ENCODE results near the gene DCBLD2. TPM values are rescaled to one million over a fixed set of nuclear protein-coding genes. Genes with fewer than 3 reads are reported as not detected.

Gene DCBLD2
- total RNA-seq, 1 donor from 2014 or later, result 57.9 TPM

DNA sequence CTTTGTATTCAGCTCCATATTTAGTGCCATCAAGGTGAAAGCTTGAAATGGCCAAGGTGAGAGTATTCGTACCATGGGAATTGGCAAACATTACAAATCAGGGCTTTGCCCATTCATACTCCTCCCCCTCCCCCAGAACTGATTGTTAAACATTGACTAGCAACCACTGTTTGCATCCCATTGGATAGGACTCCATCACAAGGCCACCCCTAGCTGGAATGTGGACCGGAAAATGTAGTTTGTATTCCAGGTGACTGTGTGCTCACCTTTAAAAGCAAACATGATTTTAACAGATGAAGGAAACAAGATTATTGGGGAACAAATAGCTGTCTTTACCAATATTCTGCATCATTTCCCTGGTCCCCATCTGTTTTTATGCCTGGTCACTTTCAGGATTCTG lies 124.2 kb downstream of the DCBLD2 start:
- H3K27me3 Mint-ChIP-seq (ENCODE audit: low read depth), result no peaks in the 10 kb centered on the region
- DNase-seq (ENCODE audit: low spot score in 2 of 2, unreplicated experiment in 2 of 2), result no peak
- H3K27ac Mint-ChIP-seq, result no peak overlapping the region
- H3K9me3 Mint-ChIP-seq, result no peaks in the 10 kb centered on the region
- no peak overlapping the region for H3K4me3 Mint-ChIP-seq
- H3K4me1 Mint-ChIP-seq, result peaks cover 5% of the 10 kb centered on the region
- TF ChIP-seq, protein P1, sequence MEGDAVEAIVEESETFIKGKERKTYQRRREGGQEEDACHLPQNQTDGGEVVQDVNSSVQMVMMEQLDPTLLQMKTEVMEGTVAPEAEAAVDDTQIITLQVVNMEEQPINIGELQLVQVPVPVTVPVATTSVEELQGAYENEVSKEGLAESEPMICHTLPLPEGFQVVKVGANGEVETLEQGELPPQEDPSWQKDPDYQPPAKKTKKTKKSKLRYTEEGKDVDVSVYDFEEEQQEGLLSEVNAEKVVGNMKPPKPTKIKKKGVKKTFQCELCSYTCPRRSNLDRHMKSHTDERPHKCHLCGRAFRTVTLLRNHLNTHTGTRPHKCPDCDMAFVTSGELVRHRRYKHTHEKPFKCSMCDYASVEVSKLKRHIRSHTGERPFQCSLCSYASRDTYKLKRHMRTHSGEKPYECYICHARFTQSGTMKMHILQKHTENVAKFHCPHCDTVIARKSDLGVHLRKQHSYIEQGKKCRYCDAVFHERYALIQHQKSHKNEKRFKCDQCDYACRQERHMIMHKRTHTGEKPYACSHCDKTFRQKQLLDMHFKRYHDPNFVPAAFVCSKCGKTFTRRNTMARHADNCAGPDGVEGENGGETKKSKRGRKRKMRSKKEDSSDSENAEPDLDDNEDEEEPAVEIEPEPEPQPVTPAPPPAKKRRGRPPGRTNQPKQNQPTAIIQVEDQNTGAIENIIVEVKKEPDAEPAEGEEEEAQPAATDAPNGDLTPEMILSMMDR (IDR thresholded peaks at IDR 0.05; ENCODE audit: unreplicated experiment), result no peak
- H3K36me3 Mint-ChIP-seq, result peaks cover 2% of the 10 kb centered on the region

- H3K36me3 Mint-ChIP-seq, result peaks cover 2% of the 10 kb centered on the region
- no peaks in the 10 kb centered on the region for H3K27me3 Mint-ChIP-seq (ENCODE audit: low read depth)
- H3K4me3 Mint-ChIP-seq, result no peak overlapping the region
- H3K4me1 Mint-ChIP-seq, result peaks cover 5% of the 10 kb centered on the region
- no peak overlapping the region for H3K27ac Mint-ChIP-seq
- H3K9me3 Mint-ChIP-seq, result no peaks in the 10 kb centered on the region
- TF ChIP-seq, protein P1 (IDR thresholded peaks at IDR 0.05; ENCODE audit: unreplicated experiment), result no peak
- DNase-seq (ENCODE audit: low spot score in 2 of 2, unreplicated experiment in 2 of 2), result no peak
Measured at GRCh38 chr3:98776140-98776493, 125.4 kb downstream of the DCBLD2 start.

DNA sequence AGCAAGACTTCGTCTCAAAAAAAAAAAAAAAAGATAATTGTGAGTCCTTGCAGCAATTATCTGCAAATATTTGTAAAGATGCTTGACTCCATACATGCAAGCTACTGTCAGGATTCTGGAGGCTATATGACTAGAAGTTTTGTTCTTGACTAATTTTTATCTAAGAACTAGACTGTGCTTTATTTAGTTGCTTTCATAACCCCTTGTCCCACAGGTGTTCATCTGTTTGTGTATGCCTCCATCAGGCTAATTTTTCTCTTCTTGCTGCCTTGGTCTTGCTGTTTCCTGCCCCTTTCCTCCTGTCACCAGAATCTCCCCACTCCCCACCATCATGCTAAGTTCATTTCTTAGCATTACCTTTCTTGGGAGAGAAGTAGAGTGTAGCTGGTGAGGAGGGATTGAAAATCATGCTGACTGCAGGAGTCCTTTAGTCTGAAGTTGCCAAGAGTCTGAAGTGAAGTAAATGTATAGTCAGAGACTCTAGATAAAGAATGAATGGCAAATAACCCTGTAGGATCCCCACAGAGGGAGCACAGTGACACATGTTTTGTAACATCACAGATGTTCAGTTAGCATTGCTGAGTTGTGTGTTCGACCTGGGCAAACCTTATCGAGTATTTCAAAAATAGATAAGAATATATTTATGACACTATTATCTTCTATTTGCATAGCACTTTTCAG lies 125.9 kb downstream of the DCBLD2 start:
- no peaks in the 10 kb centered on the region for H3K27me3 Mint-ChIP-seq (ENCODE audit: low read depth)
- TF ChIP-seq, protein P1 (IDR thresholded peaks at IDR 0.05; ENCODE audit: unreplicated experiment), result no peak
- H3K9me3 Mint-ChIP-seq, result no peaks in the 10 kb centered on the region
- H3K36me3 Mint-ChIP-seq, result peaks cover 2% of the 10 kb centered on the region
- no peak overlapping the region for H3K27ac Mint-ChIP-seq
- DNase-seq (ENCODE audit: low spot score in 2 of 2, unreplicated experiment in 2 of 2), result no peak
- H3K4me1 Mint-ChIP-seq, result peaks cover 5% of the 10 kb centered on the region
- no peak overlapping the region for H3K4me3 Mint-ChIP-seq

GRCh38 chr3:98772022-98772421 lies 129.5 kb downstream of the DCBLD2 start:
- TF ChIP-seq, protein P1 (IDR thresholded peaks at IDR 0.05; ENCODE audit: unreplicated experiment), result no peak
- no peak overlapping the region for H3K4me3 Mint-ChIP-seq
- H3K36me3 Mint-ChIP-seq, result peaks cover 2% of the 10 kb centered on the region
- no peaks in the 10 kb centered on the region for H3K27me3 Mint-ChIP-seq (ENCODE audit: low read depth)
- no peaks in the 10 kb centered on the region for H3K4me1 Mint-ChIP-seq
- no peak for DNase-seq (ENCODE audit: low spot score in 2 of 2, unreplicated experiment in 2 of 2)
- H3K9me3 Mint-ChIP-seq, result no peaks in the 10 kb centered on the region
- no peak overlapping the region for H3K27ac Mint-ChIP-seq

GRCh38 chr3:98770261-98771039 lies 131.0 kb downstream of the DCBLD2 start:
- H3K4me1 Mint-ChIP-seq, result peaks cover 4% of the 10 kb centered on the region
- DNase-seq (ENCODE audit: low spot score in 2 of 2, unreplicated experiment in 2 of 2), result no peak
- TF ChIP-seq, protein P1 (IDR thresholded peaks at IDR 0.05; ENCODE audit: unreplicated experiment), result no peak
- no peaks in the 10 kb centered on the region for H3K27me3 Mint-ChIP-seq (ENCODE audit: low read depth)
- no peak overlapping the region for H3K4me3 Mint-ChIP-seq
- no peaks in the 10 kb centered on the region for H3K9me3 Mint-ChIP-seq
- H3K27ac Mint-ChIP-seq, result no peak overlapping the region
- no peaks in the 10 kb centered on the region for H3K36me3 Mint-ChIP-seq

Data from mesothelial cell of epicardium (in vitro differentiated cells).